Measurements from ENCODE around the gene DMBX1. TPM values are rescaled to one million over a fixed set of nuclear protein-coding genes. Genes with fewer than 3 reads are reported as not detected.

DMBX1 gene
- total RNA-seq, 1 donor from 2014 or later, result 0.04 TPM

- Histone ChIP-seq H3K27me3 (ENCODE audit: control insufficient read depth, insufficient read depth, low read length) (peaks cover 42% of the 10 kb centered on the region), H3K36me3 (ENCODE audit: control insufficient read depth, insufficient read depth, low read length) (no peaks in the 10 kb centered on the region), H3K4me3 (ENCODE audit: low read depth, low read length) (no peak overlapping the region)
- no peak for DNase-seq (ENCODE audit: low read depth)
- no peak for TF ChIP-seq CTCF (IDR thresholded peaks at IDR 0.05; ENCODE audit: insufficient read depth, low read length, poor library complexity, severe bottlenecking)
Measured at GRCh38 chr1:46526691-46527291, 37.2 kb downstream of the DMBX1 start.

- Histone ChIP-seq H3K27me3 (ENCODE audit: control insufficient read depth, insufficient read depth, low read length) (peaks cover 45% of the 10 kb centered on the region), H3K4me3 (ENCODE audit: low read depth, low read length) (no peak overlapping the region), H3K36me3 (ENCODE audit: control insufficient read depth, insufficient read depth, low read length) (no peaks in the 10 kb centered on the region)
- no peak for DNase-seq (ENCODE audit: low read depth)
- peak; percentile 99 for TF ChIP-seq CTCF (IDR thresholded peaks at IDR 0.05; ENCODE audit: insufficient read depth, low read length, poor library complexity, severe bottlenecking)
Measured at GRCh38 chr1:46527474-46528296, 38.0 kb downstream of the DMBX1 start.

- H3K27me3 ChIP-seq (ENCODE audit: control insufficient read depth, insufficient read depth, low read length), result peaks cover 46% of the 10 kb centered on the region
- TF ChIP-seq CTCF (IDR thresholded peaks at IDR 0.05; ENCODE audit: insufficient read depth, low read length, poor library complexity, severe bottlenecking), result no peak
- H3K36me3 ChIP-seq (ENCODE audit: control insufficient read depth, insufficient read depth, low read length), result no peaks in the 10 kb centered on the region
- no peak for DNase-seq (ENCODE audit: low read depth)
- no peak overlapping the region for H3K4me3 ChIP-seq (ENCODE audit: low read depth, low read length)
Measured at GRCh38 chr1:46528297-46528955, 38.8 kb downstream of the DMBX1 start.

- Histone ChIP-seq H3K27me3 (ENCODE audit: control insufficient read depth, insufficient read depth, low read length) (peaks cover 52% of the 10 kb centered on the region), H3K4me3 (ENCODE audit: low read depth, low read length) (no peak overlapping the region), H3K36me3 (ENCODE audit: control insufficient read depth, insufficient read depth, low read length) (no peaks in the 10 kb centered on the region)
- no peak for DNase-seq (ENCODE audit: low read depth)
- TF ChIP-seq CTCF (IDR thresholded peaks at IDR 0.05; ENCODE audit: insufficient read depth, low read length, poor library complexity, severe bottlenecking), result no peak
Measured at GRCh38 chr1:46529031-46529630, 39.5 kb downstream of the DMBX1 start.

GRCh38 chr1:46530311-46530710 is 40.7 kb downstream of the DMBX1 start:
- Histone ChIP-seq H3K27me3 (ENCODE audit: control insufficient read depth, insufficient read depth, low read length) (peaks cover 53% of the 10 kb centered on the region), H3K36me3 (ENCODE audit: control insufficient read depth, insufficient read depth, low read length) (no peaks in the 10 kb centered on the region), H3K4me3 (ENCODE audit: low read depth, low read length) (no peak overlapping the region)
- no peak for TF ChIP-seq CTCF (IDR thresholded peaks at IDR 0.05; ENCODE audit: insufficient read depth, low read length, poor library complexity, severe bottlenecking)
- no peak for DNase-seq (ENCODE audit: low read depth)

Data from kidney epithelial cell (primary cell).